H1 (cell line): ENCODE data around the gene DOHH. TPM values are rescaled to one million over a fixed set of nuclear protein-coding genes. Genes with fewer than 3 reads are reported as not detected.

Experiments used
- CTCF ChIA-PET: fragments of 300-600 bp; sonication (Branson Sonifier 250); formaldehyde crosslinking; loops from one replicate; lab custom pipeline; 2021; ENCODE audit not compliant: partially characterized antibody; lab: Charles Lee
- POLR2A ChIA-PET: fragments of 300-600 bp; sonication (Branson Sonifier 250); formaldehyde crosslinking; loops from one replicate; lab custom pipeline; 2021; ENCODE audit warnings: inconsistent platforms; ENCODE audit not compliant: partially characterized antibody; lab: Charles Lee
- DNase-seq, 2 experiments: peaks; one replicate each; pipeline versions ENCODE4 v3.0.0 to v3.0.0-alpha.2; 2010 to 2022; ENCODE audit warnings: low spot score in 2 of 2, low read depth in 1 of 2, mixed read lengths in 1 of 2
- FAIRE-seq: peaks from 2 replicates; lab custom pipeline; 2011; peaks lifted over from hg19 to GRCh38; lab: Jason Lieb, UNC
- H2AFZ ChIP-seq: 2 replicates; pipeline ENCODE4 v1.8.1; 2012; ENCODE audit warnings: low read length, inconsistent platforms
- H2AK5ac ChIP-seq: 2 replicates; pipeline ENCODE4 v1.6.1; 2013; ENCODE audit warnings: low read depth, low read length
- H2BK120ac ChIP-seq: replicated peaks from 2 replicates; pipeline ENCODE3; 2013; ENCODE audit warnings: low read depth, low read length, inconsistent platforms
- H2BK12ac ChIP-seq: 2 replicates; pipeline ENCODE4 v1.6.1; 2013; ENCODE audit warnings: low read depth, low read length
- H2BK15ac ChIP-seq: 2 replicates; pipeline ENCODE4 v1.6.1; 2013; ENCODE audit warnings: low read length
- H2BK20ac ChIP-seq: 2 replicates; pipeline ENCODE4 v1.6.1; 2013; ENCODE audit warnings: low read length
- H2BK5ac ChIP-seq: 2 replicates; pipeline ENCODE4 v1.6.1; 2013; ENCODE audit warnings: low read depth, low read length
- H3K14ac ChIP-seq: 2 replicates; pipeline ENCODE4 v1.6.1; 2013; ENCODE audit warnings: inconsistent platforms; ENCODE audit not compliant: insufficient read length
- H3K18ac ChIP-seq: 2 replicates; pipeline ENCODE4 v1.6.1; 2013; ENCODE audit warnings: low read length; ENCODE audit errors: extremely low read depth
- H3K23ac ChIP-seq: 2 replicates; pipeline ENCODE4 v1.6.1; 2013; ENCODE audit warnings: inconsistent platforms; ENCODE audit not compliant: insufficient read length
- H3K23me2 ChIP-seq: 2 replicates; pipeline ENCODE4 v1.6.1; 2013; ENCODE audit warnings: low read depth, low read length
- H3K27ac ChIP-seq: 2 replicates; pipeline ENCODE4 v1.6.1; 2011; ENCODE audit warnings: low read depth, low read length, inconsistent platforms
- H3K27me3 ChIP-seq, 4 experiments: replicated peaks in 1 of 4; 1 replicate in 1 of 4; 2 replicates in 3 of 4; pipeline versions ENCODE4 v1.6.1 to v1.8.1; 2011 to 2013; ENCODE audit warnings: low read length in 3 of 4, mild to moderate bottlenecking in 3 of 4, inconsistent platforms in 2 of 4, mixed read lengths in 2 of 4, moderate library complexity in 1 of 4; ENCODE audit not compliant: control insufficient read depth in 3 of 4, insufficient read depth in 3 of 4; ENCODE audit errors: extremely low read depth in 1 of 4
- H3K36me3 ChIP-seq, 4 experiments: 2 replicates each; pipeline versions ENCODE4 v1.6.1 to v1.8.1; 2011 to 2013; ENCODE audit warnings: mild to moderate bottlenecking in 4 of 4, low read length in 3 of 4, moderate library complexity in 2 of 4, control low read depth in 1 of 4, inconsistent platforms in 1 of 4; ENCODE audit not compliant: insufficient read depth in 4 of 4, control insufficient read depth in 2 of 4
- H3K4ac ChIP-seq: replicated peaks from 2 replicates; pipeline ENCODE3; 2013; ENCODE audit warnings: low read length, low read depth, mixed read lengths, inconsistent platforms; ENCODE audit not compliant: insufficient read length
- H3K4me1 ChIP-seq, 4 experiments: replicated peaks in 1 of 4; 1 replicate in 1 of 4; 2 replicates in 3 of 4; pipeline versions ENCODE4 v1.6.1 to v1.8.1; 2011 to 2013; ENCODE audit warnings: low read length in 3 of 4, inconsistent platforms in 2 of 4, mixed read lengths in 1 of 4; ENCODE audit not compliant: insufficient read depth in 4 of 4, control insufficient read depth in 3 of 4
- H3K4me2 ChIP-seq, 2 experiments: 2 replicates each; pipeline versions ENCODE4 v1.6.1 to v1.8.1; 2011 to 2013; ENCODE audit warnings: low read depth in 2 of 2, low read length in 2 of 2, control low read depth in 1 of 2, inconsistent platforms in 1 of 2, mild to moderate bottlenecking in 1 of 2; ENCODE audit not compliant: insufficient read depth in 1 of 2
- H3K4me3 ChIP-seq, 4 experiments: fragments of 200-600, 300-600 bp in 1 of 4; sonication (generic), shearing (Covaris generic), sonication (Bioruptor Twin) in 1 of 4; 2 replicates each; pipeline versions ENCODE4 v1.5.1 to v1.8.1; 2011 to 2016; ENCODE audit warnings: low read length in 4 of 4, low read depth in 3 of 4, control low read depth in 2 of 4, inconsistent platforms in 2 of 4, mild to moderate bottlenecking in 2 of 4, mixed read lengths in 1 of 4, moderate library complexity in 1 of 4; ENCODE audit not compliant: insufficient read depth in 2 of 4; ENCODE audit errors: extremely low read depth in 1 of 4
- H3K56ac ChIP-seq: replicated peaks from 2 replicates; pipeline ENCODE3; 2013; ENCODE audit warnings: low read depth, mild to moderate bottlenecking, mixed read lengths, low read length, inconsistent platforms; ENCODE audit not compliant: insufficient read length
- H3K79me1 ChIP-seq: 2 replicates; pipeline ENCODE4 v1.6.1; 2013; ENCODE audit warnings: low read depth, low read length, control low read depth
- H3K79me2 ChIP-seq, 2 experiments: 2 replicates each; pipeline versions ENCODE4 v1.6.1 to v1.8.1; 2012 to 2013; ENCODE audit warnings: low read length in 2 of 2, mild to moderate bottlenecking in 2 of 2, inconsistent platforms in 1 of 2; ENCODE audit not compliant: insufficient read depth in 2 of 2, control insufficient read depth in 1 of 2
- H3K9ac ChIP-seq, 4 experiments: replicated peaks in 1 of 4; 1 replicate in 1 of 4; 2 replicates in 3 of 4; pipeline versions ENCODE4 v1.6.1 to v1.8.1; 2011 to 2013; ENCODE audit warnings: low read depth in 3 of 4, low read length in 3 of 4, control low read depth in 2 of 4, mild to moderate bottlenecking in 2 of 4, moderate library complexity in 2 of 4, inconsistent platforms in 1 of 4; ENCODE audit errors: extremely low read depth in 1 of 4
- H3K9me3 ChIP-seq, 2 experiments: 2 replicates each; pipeline versions ENCODE4 v1.6.1 to v1.8.1; 2012 to 2013; ENCODE audit warnings: mild to moderate bottlenecking in 2 of 2, moderate library complexity in 2 of 2, control low read depth in 1 of 2, inconsistent platforms in 1 of 2, low read depth in 1 of 2, low read length in 1 of 2, mixed read lengths in 1 of 2; ENCODE audit not compliant: insufficient read depth in 2 of 2
- H4K20me1 ChIP-seq, 2 experiments: replicated peaks in 1 of 2; 2 replicates each; pipeline versions ENCODE3 to v1.8.1; 2011 to 2013; ENCODE audit warnings: inconsistent platforms in 2 of 2, low read length in 2 of 2, mild to moderate bottlenecking in 1 of 2; ENCODE audit not compliant: insufficient read depth in 2 of 2, control insufficient read depth in 1 of 2
- H4K5ac ChIP-seq: 2 replicates; pipeline ENCODE4 v1.6.1; 2013; ENCODE audit warnings: low read length, low read depth, mixed read lengths, inconsistent platforms; ENCODE audit not compliant: insufficient read length
- H4K8ac ChIP-seq: 2 replicates; pipeline ENCODE4 v1.8.0; 2013; ENCODE audit warnings: mild to moderate bottlenecking, moderate library complexity, low read length, inconsistent platforms; ENCODE audit not compliant: insufficient read depth; ENCODE audit errors: extremely low read depth
- H4K91ac ChIP-seq: replicated peaks from 2 replicates; pipeline ENCODE3; 2013; ENCODE audit warnings: low read length, mixed read lengths, inconsistent platforms; ENCODE audit not compliant: insufficient read length
- ASH2L ChIP-seq: fragments of 200-600, 300-600 bp; sonication (generic); IDR thresholded peaks from one replicate; pipeline ENCODE4 v1.7.1; 2017; ENCODE audit warnings: low read length
- CHD1 ChIP-seq: IDR thresholded peaks from 2 replicates; pipeline ENCODE4 v1.6.1; 2012; ENCODE audit warnings: low read depth, low read length, improper control_type of control experiment
- CTCF ChIP-seq, 3 experiments: IDR thresholded peaks; 1 replicate in 2 of 3; 2 replicates in 1 of 3; pipeline versions ENCODE4 v1.5.1 to v1.6.1; 2011; ENCODE audit warnings: low read length in 3 of 3, mild to moderate bottlenecking in 3 of 3, inconsistent platforms in 2 of 3, low read depth in 1 of 3, moderate library complexity in 1 of 3; ENCODE audit not compliant: insufficient read depth in 1 of 3; ENCODE audit errors: control extremely low read depth in 1 of 3
- EZH2 ChIP-seq: fragments of 200-600 bp; sonication (generic); IDR thresholded peaks from 2 replicates; pipeline ENCODE4 v1.7.1; 2012; ENCODE audit warnings: low read depth, mild to moderate bottlenecking, moderate library complexity, low read length, inconsistent platforms; ENCODE audit not compliant: severe bottlenecking
- HDAC2 ChIP-seq, 2 experiments: fragments of 300-600 bp in 1 of 2; sonication (generic) in 1 of 2; IDR thresholded peaks; 2 replicates each; pipeline ENCODE4 v1.6.1; 2011 to 2012; ENCODE audit warnings: low read depth in 2 of 2, low read length in 2 of 2, mild to moderate bottlenecking in 2 of 2, moderate library complexity in 2 of 2, borderline replicate concordance in 1 of 2, inconsistent platforms in 1 of 2
- POLR2A ChIP-seq, 2 experiments: IDR thresholded peaks; 1 replicate in 1 of 2; 2 replicates in 1 of 2; pipeline ENCODE4 v1.6.1; 2011; ENCODE audit warnings: low read depth in 2 of 2, low read length in 2 of 2, mild to moderate bottlenecking in 2 of 2; ENCODE audit errors: control extremely low read depth in 1 of 2
- RFX5 ChIP-seq: IDR thresholded peaks from 2 replicates; pipeline ENCODE4 v1.6.1; 2011; ENCODE audit warnings: low read depth, low read length, improper control_type of control experiment, borderline replicate concordance
- SAP30 ChIP-seq: fragments of 300-600 bp; sonication (generic); IDR thresholded peaks from 2 replicates; pipeline ENCODE4 v1.7.1; 2012; ENCODE audit warnings: low read length, moderate library complexity, mild to moderate bottlenecking, inconsistent platforms; ENCODE audit not compliant: insufficient read depth, insufficient replicate concordance
- SIX5 ChIP-seq: IDR thresholded peaks from 2 replicates; pipeline ENCODE4 v1.6.1; 2011; ENCODE audit warnings: mild to moderate bottlenecking, low read depth, low read length
- WGBS, 2 experiments: shearing (Covaris generic) in 1 of 2; methylation state at CpG; one replicate each; pipeline versions ENCODE4 v1.1.6 to v1.1.7; 2013 to 2015; ENCODE audit warnings: low lambda C conversion rate in 2 of 2, mixed read lengths in 2 of 2, inconsistent platforms in 1 of 2, low coverage in 1 of 2, missing lambda C conversion rate in 1 of 2; ENCODE audit not compliant: insufficient replicate concordance in 2 of 2, insufficient coverage in 1 of 2, insufficient read length in 1 of 2; ENCODE audit errors: extremely low coverage in 1 of 2, missing lambda C conversion rate in 1 of 2; 5-methylcytosine and 5-hydroxymethylcytosine counted together
- polyA plus RNA-seq, 7 experiments: library from polyadenylated mRNA; depleted of rRNA in 3 of 7; stranded (reverse) in 5 of 7; unstranded in 2 of 7; fragments of >200 nt in 5 of 7; fragments of 200-250 nt in 2 of 7; gene quantifications; 1 replicate in 5 of 7; 2 replicates in 1 of 7; 4 replicates in 1 of 7; pipeline versions ENCODE4 v1.2.1 to v1.2.3, GENCODE V29; 2011 to 2013; ENCODE audit warnings: missing spikeins in 2 of 7, mixed read lengths in 2 of 7
- total RNA-seq: library from RNA; stranded (reverse); fragmentation: NEBNext Ultra II Directional; extraction: Animal tissue kit (Norgen Biotek cat#: 25700); gene quantifications from 2 replicates; pipeline ENCODE4 v1.2.1, GENCODE V29; 2021

The DOHH gene
- total and polyA plus RNA-seq, 2 of the 8 experiments (the other 6 are each of a cell fraction or from before 2014, with no cell fraction given) = 7.3 to 17.7 TPM

DNA sequence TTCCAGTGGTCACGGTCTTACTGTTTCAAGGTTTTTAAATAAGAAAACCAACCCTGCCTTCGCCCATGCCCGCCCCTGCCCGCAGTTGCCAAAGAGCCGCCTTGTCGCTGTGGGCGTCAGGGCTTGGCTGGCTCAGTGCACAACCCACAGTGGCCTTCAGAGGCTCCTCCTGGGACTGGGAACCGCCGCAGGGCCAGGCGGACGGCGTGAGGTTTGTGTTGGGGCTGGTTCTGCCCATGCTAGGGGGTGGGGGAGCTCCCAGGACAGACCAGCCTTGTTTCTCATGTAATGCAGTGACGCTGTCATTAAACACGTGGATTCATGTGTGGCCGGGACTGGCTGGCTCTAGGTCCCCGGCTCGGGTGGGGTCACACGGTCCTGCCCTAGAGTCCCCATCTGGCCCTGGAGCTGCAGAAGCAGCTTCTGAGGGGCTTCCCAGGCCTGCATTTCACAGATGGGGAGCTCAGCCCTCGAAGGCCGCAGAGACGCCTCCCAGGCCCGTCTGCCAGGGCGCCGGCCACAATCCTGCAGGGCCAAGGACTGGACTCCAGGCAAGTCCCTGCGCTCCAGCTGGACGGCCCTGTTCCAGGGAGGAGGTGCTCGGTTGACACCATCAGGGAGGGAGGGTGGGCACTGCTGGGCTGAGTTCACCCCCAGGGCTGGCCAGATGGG lies 36.1 kb upstream of the DOHH start:
- Histone ChIP-seq H3K9me3 (no peaks in the 10 kb centered on the region), H4K5ac (no peak overlapping the region), H3K23me2 (no peaks in the 10 kb centered on the region), H3K4me1 (peaks cover 3 to 11% (median 6%) of the 10 kb centered on the region in 4 experiments; a peak in 6 of 7 replicates), H3K79me2 (no peaks in the 10 kb centered on the region), H3K18ac (no peak overlapping the region), H2BK20ac (no peak overlapping the region), H3K36me3 (peaks cover 4 to 36% (median 15%) of the 10 kb centered on the region in 4 experiments; a peak in 7 of 8 replicates), H2AFZ (no peak overlapping the region), H3K23ac (no peak overlapping the region), H4K20me1 (peaks cover 8 to 16% of the 10 kb centered on the region in 2 experiments), H3K9ac (no peak overlapping the region), H3K79me1 (0 out of 2 replicates have a peak, but pooled peaks cover 2% of the 10 kb centered on the region), H3K14ac (no peak overlapping the region), H3K4me3 (no peak overlapping the region), H2BK5ac (no peak overlapping the region), H2BK12ac (no peak overlapping the region), H3K4ac (no peak overlapping the region), H4K8ac (no peak overlapping the region; the same call in 1 of the 2 replicates), H2BK120ac (no peak overlapping the region), H3K4me2 (no peak overlapping the region), H2AK5ac (no peak overlapping the region), H3K56ac (no peak overlapping the region), H4K91ac (no peak overlapping the region), H3K27ac (no peak overlapping the region), H3K27me3 (no peaks in the 10 kb centered on the region), H2BK15ac (no peak overlapping the region)
- FAIRE-seq (no peak), DNase-seq (no peak)
- POLR2A ChIA-PET = interaction anchor here (0.9 to 4.0 kb wide), 6 partner anchors 9 to 85 kb away, joined by 3 to 30 read pairs (median 5); no protein-coding TSS in a partner anchor
- CTCF ChIA-PET = interaction anchor here (1.5 to 6.9 kb wide), 4 partner anchors 10 to 83 kb away, joined by 3 to 54 read pairs (median 6); no protein-coding TSS in a partner anchor
- 84% methylated on average over 20 of the region's 27 CpGs; no CpG with 5 or more reads in 1 of the 2 experiments for whole genome bisulfite sequencing, 2 experiments
- TF ChIP-seq ASH2L = no peak
- TF ChIP-seq HDAC2 (IDR thresholded peaks at IDR 0.05; ENCODE audit: borderline replicate concordance in 1 of 2, low read depth in 2 of 2, low read length in 2 of 2) = no peak
- no peak for TF ChIP-seq SIX5
- no peak for TF ChIP-seq EZH2
- no peak for TF ChIP-seq CTCF (IDR thresholded peaks at IDR 0.05; ENCODE audit: control extremely low read depth in 1 of 3, insufficient read depth in 1 of 3, low read depth in 1 of 3, low read length in 3 of 3)
- TF ChIP-seq RFX5 = no peak
- no peak for TF ChIP-seq CHD1
- no peak for TF ChIP-seq SAP30
- TF ChIP-seq POLR2A (IDR thresholded peaks at IDR 0.05; ENCODE audit: control extremely low read depth in 1 of 2, low read depth in 2 of 2, low read length in 2 of 2) = no peak
